ENCODE measurements around the gene BICC1. TPM values are rescaled to one million over a fixed set of nuclear protein-coding genes. Genes with fewer than 3 reads are reported as not detected.
A peak's percentile ranks its signal among the peaks of the same experiment; 100 is the strongest.

The BICC1 gene
- total RNA-seq, 1 donor from 2014 or later: 9.3 TPM

GRCh38 chr10:58625070-58625469 is 112.4 kb downstream of the BICC1 start:
- H3K4me3 Mint-ChIP-seq: no peak overlapping the region
- DNase-seq (ENCODE audit: low spot score in 2 of 2, unreplicated experiment in 2 of 2): no peak
- no peaks in the 10 kb centered on the region for H3K36me3 Mint-ChIP-seq
- peaks cover 1% of the 10 kb centered on the region for H3K27me3 Mint-ChIP-seq (ENCODE audit: low read depth)
- H3K9me3 Mint-ChIP-seq: no peaks in the 10 kb centered on the region
- peaks cover 16% of the 10 kb centered on the region for H3K4me1 Mint-ChIP-seq
- H3K27ac Mint-ChIP-seq: no peak overlapping the region
- no peak for TF ChIP-seq CTCF (IDR thresholded peaks at IDR 0.05; ENCODE audit: unreplicated experiment)

- Mint-ChIP-seq H3K27me3 (ENCODE audit: low read depth) (peaks cover 3% of the 10 kb centered on the region), H3K9me3 (no peaks in the 10 kb centered on the region), H3K4me3 (no peak overlapping the region), H3K36me3 (no peaks in the 10 kb centered on the region), H3K4me1 (peaks cover 8% of the 10 kb centered on the region), H3K27ac (no peak overlapping the region)
- DNase-seq (ENCODE audit: low spot score in 2 of 2, unreplicated experiment in 2 of 2): no peak
- no peak for TF ChIP-seq CTCF (IDR thresholded peaks at IDR 0.05; ENCODE audit: unreplicated experiment)
Measured at GRCh38 chr10:58627392-58627791, 114.7 kb downstream of the BICC1 start.

- TF ChIP-seq CTCF (IDR thresholded peaks at IDR 0.05; ENCODE audit: unreplicated experiment): no peak
- no peaks in the 10 kb centered on the region for H3K36me3 Mint-ChIP-seq
- peaks cover 3% of the 10 kb centered on the region for H3K27me3 Mint-ChIP-seq (ENCODE audit: low read depth)
- H3K4me3 Mint-ChIP-seq: no peak overlapping the region
- H3K9me3 Mint-ChIP-seq: peaks cover 5% of the 10 kb centered on the region
- no peak overlapping the region for H3K27ac Mint-ChIP-seq
- DNase-seq (ENCODE audit: low spot score in 2 of 2, unreplicated experiment in 2 of 2): no peak
- H3K4me1 Mint-ChIP-seq: peaks cover 2% of the 10 kb centered on the region
Measured at GRCh38 chr10:58631715-58632114, 119.0 kb downstream of the BICC1 start.

GRCh38 chr10:58632216-58632615 is 119.5 kb downstream of the BICC1 start:
- no peak for TF ChIP-seq CTCF (IDR thresholded peaks at IDR 0.05; ENCODE audit: unreplicated experiment)
- H3K9me3 Mint-ChIP-seq: peaks cover 5% of the 10 kb centered on the region
- peaks cover 3% of the 10 kb centered on the region for H3K27me3 Mint-ChIP-seq (ENCODE audit: low read depth)
- no peaks in the 10 kb centered on the region for H3K36me3 Mint-ChIP-seq
- no peak for DNase-seq (ENCODE audit: low spot score in 2 of 2, unreplicated experiment in 2 of 2)
- H3K4me3 Mint-ChIP-seq: no peak overlapping the region
- H3K4me1 Mint-ChIP-seq: peaks cover 2% of the 10 kb centered on the region
- no peak overlapping the region for H3K27ac Mint-ChIP-seq

- no peak for TF ChIP-seq CTCF (IDR thresholded peaks at IDR 0.05; ENCODE audit: unreplicated experiment)
- Mint-ChIP-seq H3K4me3 (no peak overlapping the region), H3K27ac (peak overlapping the region; percentile 31), H3K36me3 (no peaks in the 10 kb centered on the region), H3K9me3 (peaks cover 5% of the 10 kb centered on the region), H3K27me3 (ENCODE audit: low read depth) (no peaks in the 10 kb centered on the region), H3K4me1 (peaks cover 33% of the 10 kb centered on the region)
- DNase-seq (ENCODE audit: low spot score in 2 of 2, unreplicated experiment in 2 of 2): no peak
Measured at GRCh38 chr10:58637352-58637751, 124.7 kb downstream of the BICC1 start.

- peaks cover 5% of the 10 kb centered on the region for H3K27me3 Mint-ChIP-seq (ENCODE audit: low read depth)
- no peaks in the 10 kb centered on the region for H3K9me3 Mint-ChIP-seq
- H3K36me3 Mint-ChIP-seq: no peaks in the 10 kb centered on the region
- no peak overlapping the region for H3K4me3 Mint-ChIP-seq
- no peak for TF ChIP-seq CTCF (IDR thresholded peaks at IDR 0.05; ENCODE audit: unreplicated experiment)
- peaks cover 33% of the 10 kb centered on the region for H3K4me1 Mint-ChIP-seq
- peak overlapping the region; percentile 11 for H3K27ac Mint-ChIP-seq
- DNase-seq (ENCODE audit: low spot score in 2 of 2, unreplicated experiment in 2 of 2): no peak
Measured at GRCh38 chr10:58638388-58638787, 125.7 kb downstream of the BICC1 start.

Data from mesothelial cell of epicardium (in vitro differentiated cells).